Stimulated activated CD8-positive, alpha-beta memory T cell treated with anti-CD3 and anti-CD28 coated beads, Interleukin-7, amount 100 ng/mL, for 48 hours (primary cell): ENCODE data around the gene DPP10.

Experiments used
- DNase-seq, 2 donors: peaks; one replicate each; pipeline ENCODE4 v3.0.0-alpha.2; 2020; ENCODE audit warnings: low read depth in 1 of 2; ENCODE audit errors: extremely low read depth in 1 of 2

Gene DPP10

GRCh38 chr2:114789989-114790388 lies 347.5 kb downstream of the DPP10 start:
- no peak for DNase-seq

- DNase-seq, result no peak
Measured at GRCh38 chr2:114797540-114797939, 355.1 kb downstream of the DPP10 start.

GRCh38 chr2:114797942-114798341 lies 355.5 kb downstream of the DPP10 start:
- no peak for DNase-seq

DNA sequence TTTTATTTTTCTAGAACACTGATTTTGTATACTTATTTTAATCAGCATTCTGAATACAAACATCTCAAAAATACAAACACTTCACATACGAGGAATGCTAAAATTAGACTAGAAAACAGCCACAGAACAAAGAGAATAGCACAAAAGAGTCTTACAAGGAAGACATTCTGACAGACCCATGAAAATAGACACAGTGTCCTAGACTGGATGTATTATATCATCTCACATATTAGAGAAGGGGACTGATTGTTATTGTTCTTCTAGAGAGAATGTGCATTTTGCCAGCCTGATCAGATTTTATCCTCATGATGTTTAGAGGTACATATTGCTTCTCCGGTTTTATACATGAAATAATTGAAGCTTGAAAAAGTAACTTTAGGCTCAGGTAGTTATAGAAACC lies 357.9 kb downstream of the DPP10 start:
- no peak for DNase-seq

GRCh38 chr2:114805195-114805594 lies 362.8 kb downstream of the DPP10 start:
- no peak for DNase-seq

DNA sequence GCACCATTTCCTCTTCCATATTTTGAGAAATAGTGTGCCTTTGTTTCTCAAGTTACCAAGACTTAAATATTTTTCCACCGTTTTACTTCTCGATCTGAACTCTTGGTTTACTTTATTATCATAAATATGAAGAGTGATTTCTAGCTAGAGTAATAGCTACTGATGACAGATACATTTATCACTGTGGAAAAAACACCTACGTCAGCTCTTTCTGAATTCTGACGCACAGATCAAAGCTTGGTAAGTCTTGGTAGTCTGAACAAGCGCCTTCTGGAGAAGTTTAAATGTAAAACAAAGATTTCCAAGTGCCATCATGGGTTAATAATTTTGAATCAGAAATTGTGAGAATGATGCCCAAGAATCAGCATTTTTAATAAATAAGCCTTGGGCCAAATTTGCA lies 367.7 kb downstream of the DPP10 start:
- no peak for DNase-seq

- DNase-seq, result no peak
Measured at GRCh38 chr2:114812261-114812660, 369.8 kb downstream of the DPP10 start.

GRCh38 chr2:114814355-114814754 lies 371.9 kb downstream of the DPP10 start:
- no peak for DNase-seq

- DNase-seq, result no peak
Measured at GRCh38 chr2:114821055-114821454, 378.6 kb downstream of the DPP10 start.

DNA sequence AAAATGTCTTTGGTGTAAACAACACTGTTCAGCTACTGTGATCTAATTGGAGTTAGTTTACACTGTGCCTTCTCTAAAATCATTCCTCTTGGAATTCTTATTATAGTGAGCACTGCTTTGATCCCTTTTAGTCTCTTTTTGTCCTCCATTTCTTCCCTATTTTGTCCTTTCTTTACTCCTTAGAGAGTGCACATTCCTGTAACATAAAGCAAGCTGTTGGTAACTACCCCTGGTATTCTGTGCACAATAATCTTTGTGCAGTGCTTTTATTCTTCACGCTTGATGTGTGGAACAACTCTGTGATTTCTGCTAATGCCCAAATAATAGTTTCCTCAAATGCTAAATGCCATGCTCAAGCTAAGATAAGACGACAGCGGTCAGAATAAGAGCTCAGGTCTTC lies 401.5 kb downstream of the DPP10 start:
- DNase-seq, result no peak

DNA sequence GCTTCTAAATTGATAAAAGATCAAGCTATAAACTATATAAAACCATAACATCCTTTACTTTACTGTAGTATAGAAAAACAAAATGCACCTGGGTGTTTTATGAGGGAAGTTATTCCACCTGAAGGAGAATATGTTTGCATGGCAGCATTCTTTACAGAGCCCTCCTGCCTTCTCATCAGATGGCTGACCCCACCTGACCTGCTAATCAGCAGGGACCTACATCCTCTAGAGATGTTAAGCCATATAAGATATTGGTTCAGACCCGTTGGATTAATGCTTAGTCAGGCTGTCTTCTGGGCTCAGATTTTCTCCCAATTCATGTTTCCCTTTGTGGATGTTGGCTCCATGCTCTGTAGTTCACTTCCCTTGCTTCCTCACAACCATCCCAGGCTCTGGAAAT lies 414.8 kb downstream of the DPP10 start:
- no peak for DNase-seq

DNA sequence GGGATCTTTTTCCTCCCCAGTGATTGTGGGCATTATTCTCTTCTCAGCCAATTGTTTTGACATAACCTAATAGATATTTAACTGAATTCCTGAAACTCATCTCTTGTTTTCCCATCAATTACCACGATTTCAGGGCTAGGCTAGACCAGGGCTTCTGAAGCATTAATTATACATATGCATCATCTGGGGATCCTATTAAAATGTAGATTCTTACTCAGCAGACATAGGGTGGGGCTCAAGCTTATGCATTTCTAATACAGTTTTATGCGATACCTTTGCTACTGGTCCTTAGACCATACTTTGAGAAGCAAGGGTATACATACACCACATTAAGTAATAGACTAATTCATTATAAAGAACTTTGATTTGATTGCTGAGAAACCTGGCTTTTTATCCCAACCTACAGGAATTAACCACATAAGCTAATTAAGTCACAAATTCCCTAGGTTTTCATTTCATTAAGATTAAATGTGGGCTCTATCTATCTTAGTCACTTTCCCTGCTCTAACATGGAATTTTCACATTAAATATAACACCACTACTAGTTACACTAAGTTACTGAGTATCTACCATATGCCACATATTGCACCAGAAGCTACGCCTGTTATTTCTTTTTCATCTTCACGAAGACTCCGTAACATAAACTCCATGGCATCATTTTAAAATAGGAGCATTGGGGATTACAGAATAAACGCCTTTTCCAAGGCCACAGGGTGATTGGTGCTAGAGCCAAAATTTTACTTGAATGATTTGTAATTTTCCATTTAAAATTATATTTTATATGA lies 417.5 kb downstream of the DPP10 start:
- no peak for DNase-seq

DNA sequence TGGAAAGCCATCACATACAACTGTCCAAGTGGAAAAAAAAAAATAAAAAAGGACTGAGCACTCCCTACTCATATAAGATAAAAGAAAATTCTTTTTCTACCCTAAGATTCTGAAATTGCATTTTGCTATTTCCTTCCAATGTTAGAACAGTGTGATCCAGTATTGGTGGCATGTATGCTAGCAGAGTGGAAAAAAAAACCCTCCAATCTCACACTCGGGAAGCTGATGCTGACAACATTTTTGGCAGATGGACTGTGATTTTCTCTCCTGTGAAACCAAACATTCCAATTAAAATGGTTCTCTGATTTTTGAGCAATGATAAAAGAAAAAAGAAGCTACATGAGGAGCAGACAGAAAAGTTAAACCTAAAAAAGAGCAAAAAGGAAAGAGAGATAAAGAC lies 419.8 kb downstream of the DPP10 start:
- DNase-seq, result no peak

GRCh38 chr2:114864901-114865300 lies 422.5 kb downstream of the DPP10 start:
- DNase-seq, result no peak

DNA sequence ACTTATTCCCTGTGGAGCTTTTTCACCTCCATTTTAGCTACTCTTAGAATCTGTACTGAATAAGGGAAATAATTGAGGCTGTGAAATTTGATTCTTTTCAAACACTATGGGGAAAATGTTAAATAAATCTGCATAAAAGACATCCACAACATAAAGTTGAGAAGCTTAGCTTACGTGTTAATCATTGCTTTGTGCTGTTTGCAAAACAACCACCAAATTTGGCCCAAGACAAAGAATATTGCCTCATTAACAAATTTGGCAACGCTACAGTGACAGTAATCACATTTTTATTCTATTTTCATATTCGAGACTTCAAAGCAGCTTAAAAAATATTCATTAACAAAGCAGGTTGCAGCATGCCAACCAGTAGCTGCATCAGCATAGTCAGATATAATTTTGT lies 437.6 kb downstream of the DPP10 start:
- DNase-seq, result no peak

- DNase-seq, result no peak
Measured at GRCh38 chr2:114919985-114920384, 477.5 kb downstream of the DPP10 start.

- DNase-seq, result no peak
Measured at GRCh38 chr2:114922076-114922475, 479.6 kb downstream of the DPP10 start.

- no peak for DNase-seq
Measured at GRCh38 chr2:114925296-114926255, 483.1 kb downstream of the DPP10 start.

GRCh38 chr2:114926303-114926702 lies 483.9 kb downstream of the DPP10 start:
- DNase-seq, result no peak

- DNase-seq, result no peak
Measured at GRCh38 chr2:114929225-114929624, 486.8 kb downstream of the DPP10 start.

- no peak for DNase-seq
Measured at GRCh38 chr2:114933671-114934241, 491.3 kb downstream of the DPP10 start.

GRCh38 chr2:114935031-114935430 lies 492.6 kb downstream of the DPP10 start:
- DNase-seq, result no peak
